Uterus (tissue), 2 donors: ENCODE results near the gene EVI5L.

Experiments used
- CTCF ChIP-seq, 4 experiments: fragments of 200-600 bp in 2 of 4; fragments of 450-650 bp in 2 of 4; sonication (generic) in 2 of 4; IDR thresholded peaks; one replicate each; pipeline ENCODE4 v1.5.1; 2016 to 2019; ENCODE audit warnings: antibody characterized with exemption in 4 of 4, mild to moderate bottlenecking in 2 of 4, moderate library complexity in 1 of 4
- POLR2A ChIP-seq, 2 donors: fragments of 450-650 bp; IDR thresholded peaks; one replicate each; pipeline ENCODE4 v1.6.1; 2016; ENCODE audit warnings: antibody characterized with exemption in 2 of 2, mild to moderate bottlenecking in 1 of 2, moderate library complexity in 1 of 2

DNA sequence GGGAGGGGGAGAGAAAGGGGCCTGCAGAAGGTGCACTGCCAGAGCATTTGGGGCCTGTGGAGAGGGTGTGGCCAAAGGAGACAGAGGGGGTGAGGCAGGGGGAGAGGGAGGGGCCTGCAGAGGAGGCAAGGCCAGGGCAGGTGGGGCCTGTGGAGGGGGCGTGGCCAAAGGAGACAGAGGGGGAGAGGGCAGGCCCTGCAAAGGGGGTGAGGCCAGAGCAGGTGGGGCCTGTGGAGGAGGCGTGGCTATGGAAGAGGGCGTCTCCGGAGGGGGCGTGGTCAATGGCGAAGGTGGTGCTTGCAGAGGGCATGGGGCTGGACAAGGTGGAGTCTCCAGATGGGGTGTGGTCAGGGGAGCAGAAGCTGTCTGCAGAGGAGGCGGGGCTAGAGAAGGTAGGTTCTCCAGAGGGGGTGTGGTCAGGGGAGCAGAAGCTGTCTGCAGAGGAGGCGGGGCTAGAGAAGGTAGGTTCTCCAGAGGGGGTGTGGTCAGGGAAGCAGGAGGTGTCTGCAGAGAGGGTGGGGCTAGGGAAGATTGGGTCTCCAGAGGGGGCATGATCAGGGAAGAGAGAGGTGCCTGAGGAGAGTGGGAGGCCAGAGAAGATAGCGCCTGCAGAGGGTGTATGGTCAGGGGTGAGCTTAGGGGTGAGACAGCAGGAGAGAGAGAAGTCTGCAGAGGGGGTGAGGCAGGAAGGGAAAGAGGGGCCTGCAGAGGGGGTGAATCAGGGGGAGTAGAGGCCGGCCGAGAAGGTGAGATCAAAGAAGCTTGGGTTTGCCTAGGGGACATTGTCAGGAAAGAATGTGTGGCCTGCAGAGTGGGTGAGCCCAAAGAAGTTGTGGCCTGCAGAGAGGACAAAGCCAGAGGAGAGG is 40.8 kb downstream of the EVI5L start:
- TF ChIP-seq CTCF (IDR thresholded peaks at IDR 0.05) (no peak), POLR2A (IDR thresholded peaks at IDR 0.05) (no peak)
